Measurements from ENCODE around the gene PCDHB14.
"Not testable (repeated sequence)": the region's sequence is repeated elsewhere in the genome, so short reads cannot be mapped to it uniquely, and the experiment has no call there.

Gene PCDHB14

DNA sequence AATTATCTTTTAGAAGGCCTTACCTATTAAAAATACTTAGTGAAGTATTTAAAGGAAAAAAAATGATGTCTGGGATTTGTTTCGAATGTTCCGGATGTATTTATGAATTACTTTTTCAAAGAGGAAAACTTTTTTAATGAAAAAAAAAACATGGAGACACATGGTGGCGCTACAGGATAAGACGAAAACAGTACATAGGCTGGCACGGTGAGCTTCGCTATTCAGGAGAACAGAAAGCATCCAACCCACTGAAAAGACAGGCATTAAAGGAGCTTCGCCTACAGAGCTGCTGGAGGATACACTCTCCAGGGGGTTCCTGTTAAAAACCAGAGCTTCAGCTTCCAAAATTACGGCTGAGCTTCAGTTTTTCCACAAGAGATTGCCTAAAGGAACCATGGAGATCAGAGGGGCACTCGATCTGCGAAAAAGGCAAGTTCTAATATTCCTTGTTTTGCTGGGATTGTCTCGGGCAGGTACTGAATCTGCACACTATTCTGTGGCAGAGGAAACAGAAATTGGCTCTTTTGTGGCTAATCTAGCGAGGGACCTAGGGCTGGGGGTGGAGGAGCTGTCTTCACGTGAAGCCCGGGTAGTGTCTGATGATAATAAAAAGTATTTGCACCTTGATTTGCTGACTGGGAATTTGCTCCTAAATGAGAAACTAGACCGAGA is at the start of gene PCDHB14:
PCDHB14 (plus strand) TSS at position 232 of the 672 bp plus-strand sequence; CDS start at position 395, 163 bp downstream.
- no peaks in the 10 kb centered on the region for H3K4me1 ChIP-seq
- H3K4me3 ChIP-seq: no peak within 1 kb of the TSS
- no peaks in the 10 kb centered on the region for H3K9me3 ChIP-seq
- DNase-seq (ENCODE audit: low spot score in 2 of 2): peak; percentile 26 to 30
- H3K27me3 ChIP-seq (ENCODE audit: low read depth): no peaks in the 10 kb centered on the region; the same call in 1 of the 2 replicates
- in situ Hi-C loops (cut with MboI; ENCODE audit: low sequenced_read_pairs): loop anchor here (25.0 kb wide), 1 partner anchor 339 kb away; no protein-coding TSS in a partner anchor
- H3K36me3 ChIP-seq (replicated peaks): no peaks in the 10 kb centered on the region

DNA sequence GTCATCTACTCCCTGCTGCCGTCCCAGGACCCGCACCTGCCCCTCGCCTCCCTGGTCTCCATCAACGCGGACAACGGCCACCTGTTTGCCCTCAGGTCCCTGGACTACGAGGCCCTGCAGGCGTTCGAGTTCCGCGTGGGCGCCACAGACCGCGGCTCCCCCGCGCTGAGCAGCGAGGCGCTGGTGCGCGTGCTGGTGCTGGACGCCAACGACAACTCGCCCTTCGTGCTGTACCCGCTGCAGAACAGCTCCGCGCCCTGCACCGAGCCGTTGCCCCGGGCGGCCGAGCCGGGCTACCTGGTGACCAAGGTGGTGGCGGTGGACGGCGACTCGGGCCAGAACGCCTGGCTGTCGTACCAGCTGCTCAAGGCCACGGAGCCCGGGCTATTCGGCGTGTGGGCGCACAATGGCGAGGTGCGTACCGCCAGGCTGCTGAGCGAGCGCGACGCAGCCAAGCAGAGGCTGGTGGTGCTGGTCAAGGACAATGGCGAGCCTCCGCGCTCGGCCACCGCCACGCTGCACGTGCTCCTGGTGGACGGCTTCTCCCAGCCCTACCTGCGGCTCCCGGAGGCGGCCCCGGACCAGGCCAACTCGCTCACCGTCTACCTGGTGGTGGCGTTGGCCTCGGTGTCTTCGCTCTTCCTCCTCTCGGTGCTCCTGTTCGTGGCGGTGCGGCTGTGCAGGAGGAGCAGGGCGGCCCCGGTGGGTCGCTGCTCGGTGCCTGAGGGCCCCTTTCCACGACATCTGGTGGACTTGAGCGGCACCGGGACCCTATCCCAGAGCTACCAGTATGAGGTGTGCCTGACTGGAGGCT is 48.6 kb upstream of the PCDHB14 start:
- in situ Hi-C loops (cut with MboI; ENCODE audit: low sequenced_read_pairs); H3K36me3 ChIP-seq (replicated peaks); H3K9me3 ChIP-seq; H3K4me1 ChIP-seq; H3K4me3 ChIP-seq; H3K27me3 ChIP-seq (ENCODE audit: low read depth); DNase-seq (ENCODE audit: low spot score in 2 of 2): not testable (repeated sequence)

DNA sequence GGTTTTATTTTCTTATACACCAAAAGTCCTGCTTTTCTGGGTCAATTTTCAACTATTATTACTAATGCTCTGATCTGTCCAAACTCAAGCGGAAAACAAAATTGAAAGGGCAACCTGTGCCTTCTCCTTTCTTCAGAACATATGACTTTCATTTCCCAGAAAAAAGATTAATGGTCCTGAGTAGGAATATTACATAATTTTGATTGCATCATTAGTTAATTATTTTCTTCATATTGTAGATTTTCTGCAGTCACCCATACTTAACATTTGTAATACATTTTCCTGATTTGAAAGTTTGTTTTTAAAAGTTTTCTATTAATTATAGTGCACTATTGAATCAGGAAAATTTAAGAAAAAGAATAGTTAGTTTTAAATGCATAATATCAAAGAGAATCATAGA is 47.2 kb upstream of the PCDHB14 start:
- no peak overlapping the region for H3K4me3 ChIP-seq
- H3K27me3 ChIP-seq (ENCODE audit: low read depth): no peaks in the 10 kb centered on the region
- H3K9me3 ChIP-seq: no peaks in the 10 kb centered on the region
- H3K4me1 ChIP-seq: no peaks in the 10 kb centered on the region
- no peak for DNase-seq (ENCODE audit: low spot score in 2 of 2)
- in situ Hi-C loops (cut with MboI; ENCODE audit: low sequenced_read_pairs): no loop called here
- no peaks in the 10 kb centered on the region for H3K36me3 ChIP-seq (replicated peaks)

GRCh38 chr5:141177577-141178191 is 45.5 kb upstream of the PCDHB14 start, which contains the start of gene PCDHB8:
TSS of gene PCDHB8 (plus strand) at chr5:141177790. CDS start at chr5:141178035, 245 bp downstream.
- peak within 1 kb of the TSS; percentile 13; the same call in 1 of the 2 replicates for H3K4me3 ChIP-seq
- H3K36me3 ChIP-seq (replicated peaks); H3K27me3 ChIP-seq (ENCODE audit: low read depth); H3K9me3 ChIP-seq; in situ Hi-C loops (cut with MboI; ENCODE audit: low sequenced_read_pairs); H3K4me1 ChIP-seq: not testable (repeated sequence)
- peak; percentile 8 to 26 for DNase-seq (ENCODE audit: low spot score in 2 of 2)

DNA sequence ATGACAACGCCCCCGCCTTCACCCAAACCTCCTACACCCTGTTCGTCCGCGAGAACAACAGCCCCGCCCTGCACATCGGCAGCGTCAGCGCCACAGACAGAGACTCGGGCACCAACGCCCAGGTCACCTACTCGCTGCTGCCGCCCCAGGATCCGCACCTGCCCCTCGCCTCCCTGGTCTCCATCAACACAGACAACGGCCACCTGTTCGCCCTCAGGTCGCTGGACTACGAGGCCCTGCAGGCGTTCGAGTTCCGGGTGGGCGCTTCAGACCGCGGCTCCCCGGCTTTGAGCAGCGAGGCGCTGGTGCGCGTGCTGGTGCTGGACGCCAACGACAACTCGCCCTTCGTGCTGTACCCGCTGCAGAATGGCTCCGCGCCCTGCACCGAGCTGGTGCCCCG is 43.8 kb upstream of the PCDHB14 start:
- H3K4me1 ChIP-seq; H3K36me3 ChIP-seq (replicated peaks); H3K9me3 ChIP-seq; H3K4me3 ChIP-seq; in situ Hi-C loops (cut with MboI; ENCODE audit: low sequenced_read_pairs); DNase-seq (ENCODE audit: low spot score in 2 of 2); H3K27me3 ChIP-seq (ENCODE audit: low read depth): not testable (repeated sequence)

DNA sequence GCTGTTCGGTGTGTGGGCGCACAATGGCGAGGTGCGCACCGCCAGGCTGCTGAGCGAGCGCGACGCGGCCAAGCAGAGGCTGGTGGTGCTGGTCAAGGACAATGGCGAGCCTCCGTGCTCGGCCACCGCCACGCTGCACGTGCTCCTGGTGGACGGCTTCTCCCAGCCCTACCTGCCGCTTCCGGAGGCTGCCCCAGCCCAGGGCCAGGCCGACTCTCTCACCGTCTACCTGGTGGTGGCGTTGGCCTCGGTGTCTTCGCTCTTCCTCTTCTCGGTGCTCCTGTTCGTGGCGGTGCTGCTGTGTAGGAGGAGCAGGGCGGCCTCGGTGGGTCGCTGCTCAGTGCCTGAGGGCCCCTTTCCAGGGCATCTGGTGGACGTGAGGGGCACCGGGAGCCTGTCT is 43.3 kb upstream of the PCDHB14 start:
- DNase-seq (ENCODE audit: low spot score in 2 of 2); in situ Hi-C loops (cut with MboI; ENCODE audit: low sequenced_read_pairs); H3K4me3 ChIP-seq; H3K36me3 ChIP-seq (replicated peaks); H3K9me3 ChIP-seq; H3K27me3 ChIP-seq (ENCODE audit: low read depth); H3K4me1 ChIP-seq: not testable (repeated sequence)

- in situ Hi-C loops (cut with MboI; ENCODE audit: low sequenced_read_pairs): no loop called here
- no peak for DNase-seq (ENCODE audit: low spot score in 2 of 2)
- no peaks in the 10 kb centered on the region; the same call in 1 of the 2 replicates for H3K9me3 ChIP-seq
- H3K27me3 ChIP-seq (ENCODE audit: low read depth): no peaks in the 10 kb centered on the region
- no peak overlapping the region for H3K4me3 ChIP-seq
- no peaks in the 10 kb centered on the region for H3K36me3 ChIP-seq (replicated peaks)
- H3K4me1 ChIP-seq: no peaks in the 10 kb centered on the region
Measured at GRCh38 chr5:141180313-141180712, 42.8 kb upstream of the PCDHB14 start.

DNA sequence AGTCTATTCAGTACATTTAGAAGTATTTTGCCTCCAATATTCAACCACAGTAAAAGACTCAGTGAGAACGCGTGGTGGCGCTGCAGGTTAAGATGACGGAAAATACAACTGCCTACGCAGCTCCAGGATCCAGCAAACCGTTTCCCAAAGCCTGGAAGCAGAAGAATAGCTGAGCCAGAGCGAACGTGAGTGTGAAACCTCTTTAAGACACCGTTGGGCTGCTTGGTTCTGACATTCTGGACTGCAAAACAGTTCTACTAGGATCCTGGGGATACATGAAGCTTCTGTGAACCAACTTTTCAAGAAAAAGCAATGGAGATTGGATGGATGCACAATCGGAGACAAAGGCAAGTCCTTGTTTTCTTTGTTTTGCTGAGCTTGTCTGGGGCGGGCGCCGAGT is 40.9 kb upstream of the PCDHB14 start, which contains the start of gene PCDHB16:
PCDHB16 (plus strand) TSS at position 140 of the 400 bp plus-strand sequence; CDS start at position 313, 173 bp downstream.
- Histone ChIP-seq H3K4me1 (no peaks in the 10 kb centered on the region), H3K36me3 (replicated peaks) (no peaks in the 10 kb centered on the region), H3K27me3 (ENCODE audit: low read depth) (no peaks in the 10 kb centered on the region), H3K4me3 (no peak within 1 kb of the TSS), H3K9me3 (no peaks in the 10 kb centered on the region; the same call in 1 of the 2 replicates)
- no peak for DNase-seq (ENCODE audit: low spot score in 2 of 2)
- in situ Hi-C loops (cut with MboI; ENCODE audit: low sequenced_read_pairs): no loop called here

GRCh38 chr5:141184117-141184855 is 38.9 kb upstream of the PCDHB14 start:
- in situ Hi-C loops (cut with MboI; ENCODE audit: low sequenced_read_pairs); H3K27me3 ChIP-seq (ENCODE audit: low read depth); DNase-seq (ENCODE audit: low spot score in 2 of 2); H3K4me1 ChIP-seq; H3K36me3 ChIP-seq (replicated peaks); H3K9me3 ChIP-seq; H3K4me3 ChIP-seq: not testable (repeated sequence)

GRCh38 chr5:141186897-141187512 is 36.1 kb upstream of the PCDHB14 start, which contains the start of gene PCDHB9:
TSS of gene PCDHB9 (plus strand) at chr5:141187161. CDS start at chr5:141187319, 158 bp downstream.
- in situ Hi-C loops (cut with MboI; ENCODE audit: low sequenced_read_pairs): no loop called here
- peak; percentile 23 to 67 for DNase-seq (ENCODE audit: low spot score in 2 of 2)
- no peaks in the 10 kb centered on the region for H3K4me1 ChIP-seq

GRCh38 chr5:141188682-141189081 is 34.5 kb upstream of the PCDHB14 start:
- DNase-seq (ENCODE audit: low spot score in 2 of 2); H3K9me3 ChIP-seq; H3K4me3 ChIP-seq; H3K27me3 ChIP-seq (ENCODE audit: low read depth); H3K36me3 ChIP-seq (replicated peaks); in situ Hi-C loops (cut with MboI; ENCODE audit: low sequenced_read_pairs); H3K4me1 ChIP-seq: not testable (repeated sequence)

More at GRCh38 chr5:141186897-141187512, 36.1 kb upstream of the PCDHB14 start, which contains the start of gene PCDHB9:
- Histone ChIP-seq H3K9me3 (no peaks in the 10 kb centered on the region), H3K4me3 (no peak within 1 kb of the TSS), H3K36me3 (replicated peaks) (no peaks in the 10 kb centered on the region), H3K27me3 (ENCODE audit: low read depth) (no peaks in the 10 kb centered on the region)

GRCh38 chr5:141189131-141189530 is 34.0 kb upstream of the PCDHB14 start:
- H3K9me3 ChIP-seq; H3K27me3 ChIP-seq (ENCODE audit: low read depth); H3K4me1 ChIP-seq; DNase-seq (ENCODE audit: low spot score in 2 of 2); in situ Hi-C loops (cut with MboI; ENCODE audit: low sequenced_read_pairs); H3K4me3 ChIP-seq; H3K36me3 ChIP-seq (replicated peaks): not testable (repeated sequence)

Data from HAP-1 (cell line).